Brain microvascular endothelial cell (primary cell): ENCODE results near the gene SPOCK2.
"Not testable (repeated sequence)": the region's sequence is repeated elsewhere in the genome, so short reads cannot be mapped to it uniquely, and the experiment has no call there.

ENCODE experiments used
- DNase-seq: peaks from one replicate; pipeline ENCODE4 v3.0.0-alpha.2; 2020
- H3K27ac ChIP-seq: fragments of 250-450 bp; sonication (Bioruptor Pico); 2 replicates; pipeline ENCODE4 v1.5.1; 2020; ENCODE audit warnings: mild to moderate bottlenecking, moderate library complexity
- H3K27me3 ChIP-seq: fragments of 250-450 bp; sonication (Bioruptor Pico); replicated peaks from 2 replicates; pipeline ENCODE4 v1.5.1; 2020; ENCODE audit warnings: mild to moderate bottlenecking
- H3K36me3 ChIP-seq: fragments of 250-450 bp; sonication (Bioruptor Pico); replicated peaks from 2 replicates; pipeline ENCODE4 v1.5.1; 2020; ENCODE audit warnings: mild to moderate bottlenecking
- H3K4me3 ChIP-seq: 2 replicates; pipeline ENCODE4 v1.5.1; 2011; ENCODE audit warnings: low read depth, mild to moderate bottlenecking, control low read depth, low read length, moderate library complexity
- CTCF ChIP-seq: IDR thresholded peaks from 2 replicates; pipeline ENCODE4 v1.5.1; 2011; ENCODE audit warnings: low read depth, mild to moderate bottlenecking, moderate library complexity, low read length, control low read depth, inconsistent platforms; ENCODE audit errors: missing control alignments
- in situ Hi-C: cut with HindIII; loops from 2 replicates; pipeline ENCODE4 v1.10.0; 2017; ENCODE audit warnings: low sequenced_read_pairs, low pct_ligation_motif_present

SPOCK2 gene

GRCh38 chr10:72110673-72111401, 22.5 kb upstream of the SPOCK2 start:
- no peak overlapping the region for H3K4me3 ChIP-seq
- TF ChIP-seq CTCF, result no peak
- H3K36me3 ChIP-seq, result no peaks in the 10 kb centered on the region
- DNase-seq, result no peak
- H3K27me3 ChIP-seq, result no peaks in the 10 kb centered on the region
- in situ Hi-C loops, result no loop called here
- no peak overlapping the region for H3K27ac ChIP-seq

- Histone ChIP-seq H3K4me3 (no peak overlapping the region), H3K36me3 (no peaks in the 10 kb centered on the region), H3K27me3 (no peaks in the 10 kb centered on the region), H3K27ac (no peak overlapping the region)
- TF ChIP-seq CTCF, result no peak
- in situ Hi-C loops, result no loop called here
- no peak for DNase-seq
Measured at GRCh38 chr10:72109636-72110157, 21.3 kb upstream of the SPOCK2 start.

- Histone ChIP-seq H3K27ac (no peak overlapping the region), H3K4me3 (no peak overlapping the region), H3K36me3 (no peaks in the 10 kb centered on the region), H3K27me3 (no peaks in the 10 kb centered on the region)
- no peak for TF ChIP-seq CTCF
- DNase-seq, result no peak
- in situ Hi-C loops, result no loop called here
Measured at GRCh38 chr10:72108830-72109635, 20.7 kb upstream of the SPOCK2 start.

- in situ Hi-C loops, H3K27me3 ChIP-seq, H3K27ac ChIP-seq, H3K36me3 ChIP-seq, DNase-seq, H3K4me3 ChIP-seq: not testable (repeated sequence)
Measured at GRCh38 chr10:72108004-72108370, 19.6 kb upstream of the SPOCK2 start.

- in situ Hi-C loops, result no loop called here
- no peaks in the 10 kb centered on the region for H3K36me3 ChIP-seq
- TF ChIP-seq CTCF, result no peak
- no peak overlapping the region for H3K27ac ChIP-seq
- H3K27me3 ChIP-seq, result no peaks in the 10 kb centered on the region
- no peak for DNase-seq
- no peak overlapping the region for H3K4me3 ChIP-seq
Measured at GRCh38 chr10:72107325-72108003, 19.1 kb upstream of the SPOCK2 start.

- in situ Hi-C loops, result no loop called here
- Histone ChIP-seq H3K27me3 (no peaks in the 10 kb centered on the region), H3K36me3 (peaks cover 3% of the 10 kb centered on the region), H3K4me3 (no peak overlapping the region), H3K27ac (no peak overlapping the region)
- no peak for DNase-seq
- TF ChIP-seq CTCF, result no peak
Measured at GRCh38 chr10:72106896-72107295, 18.5 kb upstream of the SPOCK2 start.
